Measurements from ENCODE around the gene TGIF2.

- TF ChIP-seq CTCF (IDR thresholded peaks at IDR 0.05 in 2 of 3, conservative IDR thresholded peaks at IDR 0.05 in 1 of 3; ENCODE audit: borderline replicate concordance in 1 of 3, insufficient read depth in 1 of 3, low read depth in 2 of 3, low read length in 2 of 3): no peak
- TF ChIP-seq EZH2 (IDR thresholded peaks at IDR 0.05): no peak
- no peak for TF ChIP-seq POLR2A (IDR thresholded peaks at IDR 0.05; ENCODE audit: borderline replicate concordance, extremely low read depth, insufficient read depth, insufficient read length)
- TF ChIP-seq CEBPB (IDR thresholded peaks at IDR 0.05; ENCODE audit: low read depth): no peak
- no peak for TF ChIP-seq ELF1 (IDR thresholded peaks at IDR 0.05; ENCODE audit: borderline replicate concordance, low read depth)
- TF ChIP-seq REST (IDR thresholded peaks at IDR 0.05; ENCODE audit: low read depth): no peak
- TF ChIP-seq RAD21 (IDR thresholded peaks at IDR 0.05; ENCODE audit: low read depth): no peak
- no peak for TF ChIP-seq POLR2AphosphoS5 (IDR thresholded peaks at IDR 0.05; ENCODE audit: low read depth, low read length)
- no peak for TF ChIP-seq TCF7L2 (IDR thresholded peaks at IDR 0.05; ENCODE audit: borderline replicate concordance, extremely low read depth, insufficient read depth, insufficient read length)
- no peak for TF ChIP-seq YY1 (IDR thresholded peaks at IDR 0.05; ENCODE audit: extremely low read depth, insufficient replicate concordance, low read depth, low read length)
- TF ChIP-seq EZH2phosphoT487 (IDR thresholded peaks at IDR 0.05; ENCODE audit: borderline replicate concordance): no peak
- no peak for TF ChIP-seq MAX (IDR thresholded peaks at IDR 0.05)
- TF ChIP-seq ZBTB33 (IDR thresholded peaks at IDR 0.05; ENCODE audit: extremely low read depth, insufficient replicate concordance, low read length): no peak
These were observed 6.7 kb downstream of the TGIF2 start for GRCh38 chr20:36579996-36580545.
